GM19240 (cell line): Measurements from ENCODE around the gene BCL2L15.
A peak's percentile ranks its signal among the peaks of the same experiment; 100 is the strongest.

ENCODE experiments used
- DNase-seq: peaks from one replicate; pipeline ENCODE4 v3.0.0; 2011; ENCODE audit warnings: low spot score; ENCODE audit not compliant: insufficient read length

Gene BCL2L15

GRCh38 chr1:113887402-113888175 is at the start of gene BCL2L15:
BCL2L15 (minus strand) TSS chr1:113887581; CDS start chr1:113887375, 206 bp downstream.
- DNase-seq = no peak

- DNase-seq = no peak
Measured at GRCh38 chr1:113937146-113937545, 49.8 kb upstream of the BCL2L15 start.

- DNase-seq = no peak
Measured at GRCh38 chr1:113935970-113936369, 48.6 kb upstream of the BCL2L15 start.

DNA sequence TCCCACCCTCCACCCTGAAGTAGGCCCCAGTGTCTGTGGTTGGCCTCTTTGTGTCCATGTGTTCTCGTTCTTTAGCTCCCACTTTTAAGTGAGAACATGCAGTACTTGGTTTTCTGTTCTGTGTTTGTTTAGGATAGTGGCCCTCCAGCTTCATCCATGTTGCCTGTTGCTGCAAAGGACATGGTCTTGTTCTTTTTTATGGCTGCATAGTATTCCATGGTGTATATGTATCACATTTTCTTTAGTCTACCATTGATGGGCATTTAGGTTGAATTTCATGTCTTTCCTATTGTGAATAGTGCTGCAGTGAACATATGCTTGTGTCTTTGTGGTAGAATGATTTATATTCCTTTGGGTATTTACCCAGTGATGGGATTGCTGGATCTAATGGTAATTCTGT is 47.8 kb upstream of the BCL2L15 start:
- no peak for DNase-seq

- no peak for DNase-seq
Measured at GRCh38 chr1:113934511-113935055, 47.2 kb upstream of the BCL2L15 start.

- no peak for DNase-seq
Measured at GRCh38 chr1:113934006-113934405, 46.6 kb upstream of the BCL2L15 start.

DNA sequence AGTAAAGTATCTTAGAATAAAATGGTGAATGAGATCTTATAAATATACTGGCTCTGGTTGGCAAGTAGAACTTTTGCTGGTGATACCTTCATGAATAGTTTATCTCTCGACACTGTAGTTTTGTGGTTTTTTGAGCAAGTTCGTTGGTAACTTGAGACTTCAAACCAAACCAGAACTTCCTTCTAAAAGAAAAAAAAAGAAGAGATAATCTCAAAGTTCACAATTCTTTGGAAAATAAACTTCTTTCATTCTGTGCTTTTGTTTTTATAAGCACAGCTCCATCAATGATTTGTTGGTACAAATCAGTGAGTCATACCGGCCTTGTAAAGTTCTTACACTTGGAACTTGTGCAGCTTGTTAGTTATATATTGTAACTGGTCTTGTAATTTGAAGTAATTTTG is 44.1 kb upstream of the BCL2L15 start:
- DNase-seq = no peak

DNA sequence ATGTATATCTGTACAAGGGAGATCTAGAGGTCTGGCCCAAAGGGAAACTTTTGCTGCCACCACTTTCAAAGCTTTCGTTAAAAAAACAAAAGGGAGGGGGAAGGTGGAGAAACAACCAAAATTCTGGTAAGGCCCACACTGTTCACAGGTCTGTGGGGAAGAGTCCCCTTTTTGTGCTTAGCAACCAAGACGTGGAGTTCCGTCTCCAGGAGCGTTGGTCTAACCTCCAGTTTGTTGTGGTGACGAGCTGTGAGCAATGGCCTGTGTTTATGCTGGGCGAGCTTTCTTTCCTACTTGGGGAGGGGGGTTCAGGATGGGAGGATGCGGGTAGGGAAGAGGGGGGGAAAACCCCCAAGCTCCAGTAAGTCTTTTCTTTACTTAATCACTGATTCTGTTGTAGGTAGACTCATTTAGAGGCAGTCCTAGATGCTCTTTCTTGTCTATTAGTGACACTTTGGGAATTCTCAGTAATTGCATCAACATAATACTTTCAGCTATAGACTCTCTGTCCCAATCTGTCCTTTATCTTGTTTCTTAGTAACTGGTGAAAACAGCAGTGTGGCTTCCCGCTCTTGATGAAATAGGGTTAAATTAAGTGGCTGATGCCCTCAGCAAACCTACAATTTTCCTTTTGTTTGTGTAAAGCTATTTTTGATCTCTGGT is 43.2 kb upstream of the BCL2L15 start:
- no peak for DNase-seq

DNA sequence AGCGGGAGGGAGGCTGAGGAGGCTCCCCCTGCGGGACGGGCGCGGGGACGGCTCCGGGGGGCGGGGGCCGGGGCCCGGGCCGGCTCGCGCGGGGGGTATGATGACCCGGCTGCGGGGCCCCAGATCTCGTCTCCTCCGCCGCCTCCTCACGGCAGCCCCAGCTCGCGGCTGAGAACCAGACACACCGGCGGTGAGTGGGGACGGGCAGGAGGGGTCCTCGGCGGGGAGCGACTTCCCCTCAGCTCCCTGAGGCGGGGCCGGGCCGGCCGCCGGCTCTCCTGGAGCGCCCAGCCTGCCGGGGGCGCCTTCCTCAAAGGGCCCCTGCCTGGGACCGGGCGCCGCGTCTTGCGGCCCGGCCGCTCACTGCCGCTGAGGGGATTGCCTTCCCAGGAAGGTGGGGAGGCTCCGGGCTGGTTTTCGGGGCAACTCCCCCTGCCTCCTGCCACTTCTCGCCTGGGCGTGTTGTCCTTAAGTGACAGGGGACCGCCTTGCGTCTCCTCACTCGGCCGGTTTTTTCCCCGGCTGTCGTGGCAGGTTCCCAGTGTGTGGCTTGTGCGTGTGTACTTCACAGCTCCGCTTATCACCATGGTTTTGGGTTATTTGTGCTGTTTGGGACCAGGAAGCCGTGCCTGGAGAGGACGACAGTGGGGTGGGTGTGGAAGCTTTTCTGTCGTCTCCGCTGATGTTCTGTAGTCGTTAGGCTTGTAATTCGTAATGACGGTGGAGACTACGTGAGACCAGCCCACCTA is 42.5 kb upstream of the BCL2L15 start:
- DNase-seq = peak; percentile 24

GRCh38 chr1:113928941-113929749 is 41.8 kb upstream of the BCL2L15 start, which contains the start of gene HIPK1:
HIPK1 (plus strand) TSS chr1:113929324.
- DNase-seq = peak; percentile 40

DNA sequence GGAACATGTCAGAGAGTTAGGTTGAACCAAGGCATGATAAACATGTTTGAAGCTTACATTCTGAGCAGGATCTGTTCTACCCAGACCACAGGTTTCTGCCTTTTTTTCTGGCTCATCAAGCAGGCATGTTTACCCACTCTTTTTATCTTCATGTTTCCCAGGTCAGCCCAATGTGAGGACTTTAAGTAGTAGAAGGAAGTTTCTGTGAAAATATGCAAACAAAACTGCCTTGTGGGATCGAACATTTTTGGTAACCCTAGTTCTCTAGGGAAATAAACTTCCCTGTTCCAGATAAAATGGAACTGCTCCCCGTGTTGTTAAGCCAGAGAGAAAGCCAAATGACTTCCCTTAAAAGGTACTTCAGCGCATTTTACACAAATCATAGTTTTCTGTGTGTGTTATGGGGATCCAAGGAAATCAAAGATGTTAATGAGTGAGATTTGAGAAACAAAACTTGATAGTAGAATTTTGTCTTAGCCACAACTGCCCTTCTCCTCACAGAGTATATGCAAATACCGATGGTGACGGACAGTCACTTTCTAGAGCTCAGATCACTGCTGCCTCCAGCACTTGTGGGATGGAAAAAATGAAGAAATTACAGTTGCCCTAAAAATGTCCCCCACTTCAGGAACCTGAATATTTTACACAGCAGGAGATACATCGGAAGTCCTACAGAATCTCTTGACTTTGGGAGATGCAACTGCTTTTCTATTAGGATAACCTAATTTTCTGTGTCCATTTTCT is 41.0 kb upstream of the BCL2L15 start:
- peak; percentile 21 for DNase-seq

DNA sequence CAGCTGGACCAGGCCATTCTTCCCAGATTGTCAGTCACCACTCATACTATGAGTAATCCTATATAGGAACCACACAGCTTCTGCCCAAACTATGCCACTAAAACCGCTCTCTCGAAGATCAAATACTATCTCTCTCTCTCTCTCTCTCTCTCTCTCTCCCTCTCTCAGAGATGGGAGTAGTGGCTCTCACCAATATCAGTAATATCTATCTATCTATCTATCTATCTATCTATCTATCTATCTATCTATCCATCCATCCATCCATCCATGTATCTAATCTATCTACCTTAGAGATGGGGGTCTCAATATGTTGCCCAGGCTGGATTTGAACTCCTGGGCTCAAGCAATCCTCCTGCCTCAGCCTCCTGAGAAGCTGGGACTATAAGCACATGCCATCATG is 37.1 kb upstream of the BCL2L15 start:
- DNase-seq = no peak

DNA sequence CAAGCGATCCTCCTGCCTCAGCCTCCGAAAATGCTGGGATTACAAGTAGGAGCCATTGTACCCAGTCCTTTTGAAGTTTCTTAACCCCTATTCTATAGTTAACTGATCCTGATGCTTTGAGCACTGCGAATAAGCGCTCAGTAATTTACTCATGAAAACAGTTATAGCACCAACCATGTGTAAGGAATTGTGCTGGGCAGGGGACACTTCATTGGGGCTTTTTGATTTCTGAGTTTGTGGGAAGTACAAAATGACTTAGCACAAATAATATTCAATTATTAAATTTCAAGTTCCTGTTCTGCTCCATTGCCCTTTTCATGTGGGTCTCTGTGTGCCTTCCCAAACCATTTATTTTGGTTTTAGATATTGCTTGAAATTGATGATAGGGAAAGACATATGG is 35.6 kb upstream of the BCL2L15 start:
- no peak for DNase-seq

- no peak for DNase-seq
Measured at GRCh38 chr1:113918243-113918642, 30.9 kb upstream of the BCL2L15 start.

DNA sequence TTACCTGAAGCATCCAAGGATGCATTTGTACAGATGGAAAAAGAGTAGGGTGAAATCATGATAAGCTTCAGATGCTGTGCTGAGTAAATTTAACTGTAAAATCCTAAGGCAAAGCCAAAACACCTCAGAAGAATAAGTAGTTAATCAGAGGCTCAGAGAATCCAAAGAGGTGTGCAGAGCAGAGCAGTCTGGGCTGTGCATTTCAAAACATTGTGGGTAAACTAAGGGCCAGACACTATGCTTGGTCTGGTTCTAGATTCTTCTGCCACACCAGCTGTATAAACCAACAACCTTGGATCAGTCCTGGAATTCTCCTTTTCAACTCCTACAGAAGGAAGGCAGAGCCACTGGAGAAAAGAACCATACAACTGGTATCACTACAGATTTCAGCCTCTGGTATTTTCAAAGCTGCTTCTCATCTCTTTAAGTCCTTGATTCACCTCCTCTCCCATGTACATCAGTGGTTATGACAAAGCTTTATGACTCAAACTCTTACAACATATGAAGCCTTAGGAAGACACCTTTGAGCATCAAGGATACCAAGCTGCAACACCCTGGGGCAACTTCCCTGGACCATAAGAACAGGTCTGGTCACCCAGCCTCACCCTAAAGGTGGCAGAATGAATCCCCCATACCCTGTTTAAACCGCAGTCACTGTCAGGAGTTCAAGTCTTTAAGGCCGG is 30.2 kb upstream of the BCL2L15 start:
- DNase-seq = no peak

DNA sequence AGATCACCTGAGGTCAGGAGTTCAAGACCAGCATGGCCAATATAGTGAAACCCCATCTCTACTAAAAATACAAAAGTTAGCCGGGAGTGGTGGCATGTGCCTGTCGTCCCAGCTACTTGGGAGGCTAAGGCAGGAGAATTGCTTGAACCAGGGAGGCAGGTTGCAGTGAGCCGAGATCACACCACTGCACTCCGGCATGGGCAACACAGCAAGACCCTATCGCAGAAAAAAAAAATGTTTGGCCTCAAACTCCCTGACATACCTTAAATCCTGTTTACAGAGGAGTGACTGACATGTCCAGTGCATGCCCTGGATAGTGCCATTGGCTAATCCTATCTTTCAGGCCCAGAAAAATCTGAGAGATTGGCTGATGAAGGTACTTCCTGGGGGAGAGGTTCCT is 29.6 kb upstream of the BCL2L15 start:
- DNase-seq = no peak

- DNase-seq = no peak
Measured at GRCh38 chr1:113913887-113914664, 26.7 kb upstream of the BCL2L15 start.

DNA sequence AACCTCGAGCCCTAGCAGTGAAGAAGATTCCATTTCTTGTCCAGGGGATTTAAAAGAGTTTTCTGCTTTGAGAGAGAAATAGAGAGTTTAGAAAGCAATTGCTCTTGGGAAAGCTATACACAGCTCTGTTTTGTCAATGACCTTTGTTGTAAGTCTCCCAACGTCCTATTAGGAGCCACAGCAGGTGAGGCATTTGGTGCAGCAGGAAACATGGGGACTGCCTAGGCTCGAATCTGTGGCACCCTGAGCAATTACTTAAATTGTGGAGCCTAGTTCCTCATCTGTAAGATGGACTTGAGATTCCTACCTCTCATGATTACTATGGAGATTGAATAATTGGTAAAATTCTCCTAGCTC is 25.9 kb upstream of the BCL2L15 start:
- no peak for DNase-seq
